Stimulated activated naive CD4-positive, alpha-beta T cell treated with Interleukin-2 at 50 U/mL for 16 hours (primary cell): ENCODE results near the gene PGAM5.

ENCODE experiments used
- DNase-seq: peaks from one replicate; lab custom pipeline; 2025; lab: John Stamatoyannopoulos, UW

The PGAM5 gene

GRCh38 chr12:132710405-132711079 lies at the start of gene PGAM5:
TSS of gene PGAM5 (plus strand) at chr12:132710842. CDS start at chr12:132710877, 35 bp downstream.
- DNase-seq, result peak; percentile 89

GRCh38 chr12:132660996-132661395 lies 49.6 kb upstream of the PGAM5 start:
- DNase-seq, result no peak

GRCh38 chr12:132661972-132662371 lies 48.7 kb upstream of the PGAM5 start:
- no peak for DNase-seq

- DNase-seq, result no peak
Observed at GRCh38 chr12:132662901-132663755, 47.5 kb upstream of the PGAM5 start.

- no peak for DNase-seq
Observed at GRCh38 chr12:132664206-132665148, 46.2 kb upstream of the PGAM5 start.

GRCh38 chr12:132665149-132665491 lies 45.5 kb upstream of the PGAM5 start:
- DNase-seq, result no peak

- DNase-seq, result no peak
Observed at GRCh38 chr12:132665794-132666193, 44.8 kb upstream of the PGAM5 start.

- DNase-seq, result no peak
Observed at GRCh38 chr12:132668191-132669088, 42.2 kb upstream of the PGAM5 start.

- DNase-seq, result no peak
Observed at GRCh38 chr12:132669166-132669879, 41.3 kb upstream of the PGAM5 start.

GRCh38 chr12:132672116-132672515 lies 38.5 kb upstream of the PGAM5 start:
- no peak for DNase-seq

GRCh38 chr12:132672678-132673077 lies 38.0 kb upstream of the PGAM5 start:
- DNase-seq, result no peak

- no peak for DNase-seq
Observed at GRCh38 chr12:132673288-132674179, 37.1 kb upstream of the PGAM5 start.

GRCh38 chr12:132674561-132674960 lies 36.1 kb upstream of the PGAM5 start:
- no peak for DNase-seq

GRCh38 chr12:132675757-132676432 lies 34.7 kb upstream of the PGAM5 start:
- DNase-seq, result no peak

- no peak for DNase-seq
Observed at GRCh38 chr12:132677492-132677891, 33.1 kb upstream of the PGAM5 start.

- no peak for DNase-seq
Observed at GRCh38 chr12:132685400-132685799, 25.2 kb upstream of the PGAM5 start.

GRCh38 chr12:132686825-132687210 lies 23.8 kb upstream of the PGAM5 start:
- peak; percentile 29 for DNase-seq

GRCh38 chr12:132687211-132688164 lies 23.2 kb upstream of the PGAM5 start, which contains the start of the genes POLE and PXMP2:
TSS of gene POLE (minus strand) at chr12:132687342. CDS start at chr12:132687315, 27 bp downstream.
TSS of gene PXMP2 (plus strand) at chr12:132687587. CDS start at chr12:132687671, 84 bp downstream.
- peak; percentile 94 for DNase-seq
